Tibial artery (tissue), 4 donors: Measurements from ENCODE around the gene ZDHHC20.

Experiments used
- DNase-seq, 2 donors: peaks; one replicate each; pipeline ENCODE4 v3.0.0-alpha.2; 2019
- H3K27ac ChIP-seq, 2 donors: fragments of 200-600 bp; sonication (generic) in 1 of 2; 1 replicate in 1 of 2; 2 replicates in 1 of 2; pipeline ENCODE4 v1.5.1; 2018 to 2019; ENCODE audit warnings: mild to moderate bottlenecking in 1 of 2
- H3K27me3 ChIP-seq, 2 donors: fragments of 200-600 bp; sonication (generic) in 1 of 2; one replicate each; pipeline versions ENCODE4 v1.5.1 to v1.6.0; 2016 to 2019
- H3K36me3 ChIP-seq, 3 donors: fragments of 200-600 bp; sonication (generic) in 2 of 3; one replicate each; pipeline ENCODE4 v1.5.1; 2016 to 2019; ENCODE audit warnings: mild to moderate bottlenecking in 2 of 3
- H3K4me1 ChIP-seq, 4 donors: fragments of 200-600 bp; sonication (generic) in 2 of 4; 1 replicate in 3 of 4; 2 replicates in 1 of 4; pipeline ENCODE4 v1.5.1; 2016 to 2019
- H3K4me3 ChIP-seq, 2 donors: fragments of 200-600 bp; sonication (generic) in 1 of 2; 1 replicate in 1 of 2; 2 replicates in 1 of 2; pipeline ENCODE4 v1.5.1; 2018 to 2019; ENCODE audit warnings: mild to moderate bottlenecking in 2 of 2
- H3K9me3 ChIP-seq, 3 donors: fragments of 200-600 bp; sonication (generic) in 1 of 3; one replicate each; pipeline ENCODE4 v1.5.1; 2016 to 2019
- CTCF ChIP-seq, 2 experiments: fragments of 200-600 bp in 1 of 2; fragments of 450-650 bp in 1 of 2; IDR thresholded peaks; one replicate each; pipeline ENCODE4 v1.5.1; 2017 to 2019; ENCODE audit warnings: antibody characterized with exemption in 2 of 2, mild to moderate bottlenecking in 1 of 2, moderate library complexity in 1 of 2
- intact Hi-C: fragments of 100-400 bp; cut with DNase I; formaldehyde crosslinking; loops from one replicate; pipeline ENCODE4 v1.15.0; 2023; ENCODE audit warnings: low total_unique reads

ZDHHC20 gene

GRCh38 chr13:21361706-21362105, 97.4 kb downstream of the ZDHHC20 start:
- Histone ChIP-seq H3K27me3 (no peaks in the 10 kb centered on the region), H3K27ac (no peak overlapping the region), H3K9me3 (peaks cover 0 to 6% (median 0%) of the 10 kb centered on the region in 3 donors), H3K4me1 (no peaks in the 10 kb centered on the region), H3K4me3 (no peak overlapping the region), H3K36me3 (no peaks in the 10 kb centered on the region)
- DNase-seq, result no peak
- TF ChIP-seq CTCF (IDR thresholded peaks at IDR 0.05), result no peak
- intact Hi-C loops, result no loop called here

GRCh38 chr13:21361123-21361522, 98.0 kb downstream of the ZDHHC20 start:
- H3K4me1 ChIP-seq, result no peaks in the 10 kb centered on the region
- no peaks in the 10 kb centered on the region for H3K27me3 ChIP-seq
- H3K27ac ChIP-seq, result no peak overlapping the region
- no peak for DNase-seq
- TF ChIP-seq CTCF (IDR thresholded peaks at IDR 0.05), result no peak
- intact Hi-C loops, result no loop called here
- H3K36me3 ChIP-seq, result no peaks in the 10 kb centered on the region
- H3K4me3 ChIP-seq, result no peak overlapping the region
- H3K9me3 ChIP-seq, result peaks cover 0 to 6% (median 0%) of the 10 kb centered on the region in 3 donors

- intact Hi-C loops, result no loop called here
- no peak for TF ChIP-seq CTCF (IDR thresholded peaks at IDR 0.05)
- no peak overlapping the region for H3K4me3 ChIP-seq
- no peak overlapping the region for H3K27ac ChIP-seq
- H3K4me1 ChIP-seq, result no peaks in the 10 kb centered on the region
- H3K27me3 ChIP-seq, result no peaks in the 10 kb centered on the region
- no peak for DNase-seq
- peaks cover 0 to 6% (median 0%) of the 10 kb centered on the region in 3 donors for H3K9me3 ChIP-seq
- no peaks in the 10 kb centered on the region for H3K36me3 ChIP-seq
These were observed 98.6 kb downstream of the ZDHHC20 start for GRCh38 chr13:21360463-21360862.

- Histone ChIP-seq H3K27ac (no peak overlapping the region), H3K27me3 (no peaks in the 10 kb centered on the region), H3K4me1 (no peaks in the 10 kb centered on the region), H3K4me3 (no peak overlapping the region), H3K9me3 (peaks cover 0 to 6% (median 0%) of the 10 kb centered on the region in 3 donors), H3K36me3 (no peaks in the 10 kb centered on the region)
- intact Hi-C loops, result no loop called here
- DNase-seq, result no peak
- TF ChIP-seq CTCF (IDR thresholded peaks at IDR 0.05), result no peak
These were observed 99.2 kb downstream of the ZDHHC20 start for GRCh38 chr13:21359855-21360254.

- Histone ChIP-seq H3K4me1 (no peaks in the 10 kb centered on the region), H3K27ac (no peak overlapping the region), H3K4me3 (no peak overlapping the region), H3K9me3 (no peaks in the 10 kb centered on the region), H3K36me3 (no peaks in the 10 kb centered on the region), H3K27me3 (no peaks in the 10 kb centered on the region)
- no peak for DNase-seq
- TF ChIP-seq CTCF (IDR thresholded peaks at IDR 0.05), result no peak
- intact Hi-C loops, result no loop called here
These were observed 103.8 kb downstream of the ZDHHC20 start for GRCh38 chr13:21355304-21355703.

GRCh38 chr13:21354721-21355120, 104.4 kb downstream of the ZDHHC20 start:
- Histone ChIP-seq H3K4me3 (no peak overlapping the region), H3K4me1 (no peaks in the 10 kb centered on the region), H3K27me3 (no peaks in the 10 kb centered on the region), H3K27ac (no peak overlapping the region), H3K9me3 (no peaks in the 10 kb centered on the region), H3K36me3 (no peaks in the 10 kb centered on the region)
- no peak for TF ChIP-seq CTCF (IDR thresholded peaks at IDR 0.05)
- no peak for DNase-seq
- intact Hi-C loops, result no loop called here
